MM.1S (cell line): ENCODE results near the gene TRAPPC6A.

Source experiments
- CTCF ChIP-seq: fragments of 300-600 bp; sonication (generic); IDR thresholded peaks from 2 replicates; pipeline ENCODE4 v1.5.1; 2016; ENCODE audit warnings: antibody characterized with exemption, low read length, mixed read lengths
- EZH2 ChIP-seq: fragments of 300-600 bp; sonication (generic); optimal IDR thresholded peaks from 2 replicates; pipeline ENCODE3; 2017; ENCODE audit warnings: low read depth, mild to moderate bottlenecking, antibody characterized with exemption, low read length, mixed read lengths
- EZH2phosphoT487 ChIP-seq: fragments of 300-600 bp; sonication (generic); IDR thresholded peaks from 2 replicates; pipeline ENCODE4 v1.6.1; 2018; ENCODE audit warnings: antibody characterized with exemption, low read length

GRCh38 chr19:45178262-45179071 is 430 bp upstream of the TRAPPC6A start, which contains the start of gene BLOC1S3:
- TF ChIP-seq CTCF (peak; percentile 37), EZH2 (no peak), EZH2phosphoT487 (no peak)
